ENCODE measurements around the gene KYNU.
A peak's percentile ranks its signal among the peaks of the same experiment; 100 is the strongest.
"Not testable (repeated sequence)": the region's sequence is repeated elsewhere in the genome, so short reads cannot be mapped to it uniquely, and the experiment has no call there.

Gene KYNU

DNA sequence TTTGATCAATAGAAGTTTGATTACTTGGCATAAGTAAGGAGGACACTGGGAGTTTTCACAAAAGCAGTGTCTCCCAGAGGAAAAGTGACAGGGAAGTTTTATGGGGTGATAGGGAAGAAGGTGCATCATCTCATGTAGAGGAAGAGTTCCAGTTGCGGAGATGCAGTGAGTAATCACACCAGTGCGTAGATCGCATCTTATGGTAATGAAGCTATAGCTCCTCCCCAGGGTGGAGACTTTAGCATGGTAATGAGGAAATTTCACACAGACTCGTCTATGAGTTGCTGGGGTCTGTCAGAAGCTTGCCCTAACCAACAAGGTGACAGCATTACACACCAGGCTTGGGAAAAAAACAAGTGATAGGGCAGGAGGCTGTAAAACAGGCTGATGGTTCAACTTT, 49.0 kb downstream of the KYNU start:
- no peak for DNase-seq

- peak; percentile 9 for DNase-seq
Observed at GRCh38 chr2:142930835-142931398, 53.5 kb downstream of the KYNU start.

GRCh38 chr2:142933916-142934315, 56.5 kb downstream of the KYNU start:
- no peak for DNase-seq

DNA sequence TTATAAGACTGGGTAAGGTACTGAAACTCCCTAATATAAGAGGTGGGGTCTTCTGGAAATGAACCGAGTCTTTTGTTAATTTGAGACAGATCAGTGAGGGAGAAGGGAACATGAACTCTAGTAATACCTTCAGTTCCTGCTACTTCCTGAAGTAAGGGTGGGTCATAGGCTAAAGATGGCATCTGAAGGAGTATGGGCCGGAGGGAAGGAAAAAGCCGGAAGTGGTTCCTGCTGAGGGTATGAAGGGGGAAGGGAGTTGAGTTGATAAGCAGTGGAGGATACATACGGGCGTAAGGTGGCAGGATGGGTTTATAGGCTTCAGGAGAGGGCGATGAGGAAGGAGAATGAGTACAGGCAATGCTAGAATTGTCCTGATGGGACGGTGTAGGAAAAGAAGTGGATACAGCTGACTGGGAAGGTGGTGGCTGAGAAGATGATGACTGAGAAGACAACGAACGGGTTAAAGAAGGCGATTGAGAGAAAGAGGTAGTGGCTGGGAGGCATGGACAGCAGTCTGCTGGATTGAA, 58.2 kb downstream of the KYNU start:
- no peak for DNase-seq

DNA sequence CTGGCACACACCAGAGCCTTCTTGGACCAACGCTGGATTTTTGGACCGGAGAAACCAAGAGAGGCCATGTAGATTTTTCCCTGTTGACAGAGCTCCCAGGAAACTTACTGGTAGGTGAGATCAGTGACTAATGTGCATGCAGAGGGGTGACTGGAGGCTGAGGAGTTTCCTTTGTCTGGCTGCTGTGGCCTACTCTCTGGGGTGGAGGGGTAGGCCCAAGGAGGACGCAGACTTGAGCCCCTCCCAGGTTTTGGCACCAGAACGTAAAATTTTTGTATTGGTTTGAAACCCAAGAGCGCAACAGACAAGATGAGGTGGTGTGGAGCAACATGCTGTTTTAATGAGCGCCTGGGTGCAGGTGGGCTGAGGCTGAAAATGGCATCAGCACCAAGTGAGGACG, 59.2 kb downstream of the KYNU start:
- no peak for DNase-seq

- DNase-seq, result no peak
Observed at GRCh38 chr2:142937347-142937746, 59.9 kb downstream of the KYNU start.

DNA sequence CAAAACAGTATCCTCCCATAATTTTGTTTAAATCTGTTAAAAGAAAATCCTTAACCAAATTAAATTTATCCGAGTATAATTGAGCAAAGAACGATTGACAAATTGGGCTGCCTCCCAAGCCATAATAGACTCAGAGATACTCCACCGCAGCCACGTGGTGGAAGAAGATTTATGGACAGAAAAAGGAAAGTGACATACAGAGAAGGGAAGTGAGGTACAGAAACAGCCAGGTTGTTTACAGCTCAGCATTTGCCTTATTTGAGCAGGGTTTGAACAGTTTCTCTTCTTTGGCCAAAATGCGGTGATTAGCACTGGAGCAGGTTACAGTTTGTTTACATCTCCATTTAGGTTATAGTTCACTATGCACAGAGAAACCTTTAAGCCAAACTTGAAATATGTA, 60.8 kb downstream of the KYNU start:
- no peak for DNase-seq

GRCh38 chr2:142940606-142941223, 63.3 kb downstream of the KYNU start:
- DNase-seq, result no peak

GRCh38 chr2:142942690-142943089, 65.2 kb downstream of the KYNU start:
- no peak for DNase-seq

DNA sequence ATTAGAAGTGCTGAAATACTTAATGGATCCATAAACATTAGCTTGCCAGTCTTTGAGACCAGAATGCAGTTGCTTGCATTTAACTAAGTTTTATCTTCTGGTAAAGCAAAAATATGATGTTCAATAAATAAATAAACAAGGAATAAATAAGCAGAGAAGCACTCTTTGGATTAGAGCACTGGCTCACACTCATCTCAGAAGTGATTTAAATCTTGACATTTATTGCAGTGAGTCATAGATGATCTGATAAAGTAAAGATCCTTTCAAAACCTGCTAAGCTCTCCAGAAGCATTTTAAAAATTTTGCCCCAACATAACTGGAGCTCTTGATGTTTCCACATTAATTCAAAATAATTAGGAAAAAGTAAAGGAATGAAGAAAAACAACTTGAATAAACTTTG, 66.8 kb downstream of the KYNU start:
- DNase-seq, result no peak

GRCh38 chr2:142944721-142945120, 67.3 kb downstream of the KYNU start:
- DNase-seq, result no peak

DNA sequence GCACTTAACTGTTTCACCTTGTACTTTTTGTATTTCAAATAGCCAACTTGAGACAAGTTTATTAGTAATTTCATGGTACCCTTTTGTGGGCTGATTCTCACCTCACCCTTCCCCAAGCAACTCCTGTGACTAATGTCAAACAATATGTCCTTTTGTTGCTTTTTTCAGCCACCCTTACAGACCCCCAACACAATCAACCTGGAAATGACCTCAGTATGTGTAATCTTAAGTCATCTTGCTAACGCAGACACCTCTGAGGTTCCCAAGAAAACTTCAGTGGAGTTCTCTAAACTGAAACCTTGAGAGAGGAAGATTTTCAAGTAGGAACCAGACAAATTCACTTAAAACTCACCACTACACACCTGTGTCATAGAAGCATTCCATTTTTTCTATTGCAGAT, 69.5 kb downstream of the KYNU start:
- DNase-seq, result no peak

GRCh38 chr2:142948723-142949122, 71.3 kb downstream of the KYNU start:
- not testable (repeated sequence) for DNase-seq

DNA sequence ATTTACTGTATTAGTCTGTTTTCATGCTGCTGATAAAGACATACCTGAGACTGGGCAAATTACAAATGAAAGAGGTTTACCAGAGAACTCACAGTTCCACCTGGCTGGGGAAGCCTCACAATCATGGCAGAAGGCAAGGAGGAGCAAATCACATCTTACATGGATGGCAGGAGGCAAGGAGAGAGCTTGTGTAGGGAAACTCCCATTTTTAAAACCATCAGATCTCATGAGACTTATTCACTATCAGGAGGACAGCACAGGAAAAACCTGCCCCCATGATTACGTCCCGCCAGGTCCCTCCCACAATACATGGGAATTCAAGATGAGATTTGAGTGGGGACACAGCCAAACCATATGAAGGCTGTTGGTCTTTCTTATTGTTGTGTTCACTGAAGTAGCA, 72.9 kb downstream of the KYNU start:
- DNase-seq, result not testable (repeated sequence)

GRCh38 chr2:142951190-142952007, 73.9 kb downstream of the KYNU start:
- DNase-seq, result no peak

DNA sequence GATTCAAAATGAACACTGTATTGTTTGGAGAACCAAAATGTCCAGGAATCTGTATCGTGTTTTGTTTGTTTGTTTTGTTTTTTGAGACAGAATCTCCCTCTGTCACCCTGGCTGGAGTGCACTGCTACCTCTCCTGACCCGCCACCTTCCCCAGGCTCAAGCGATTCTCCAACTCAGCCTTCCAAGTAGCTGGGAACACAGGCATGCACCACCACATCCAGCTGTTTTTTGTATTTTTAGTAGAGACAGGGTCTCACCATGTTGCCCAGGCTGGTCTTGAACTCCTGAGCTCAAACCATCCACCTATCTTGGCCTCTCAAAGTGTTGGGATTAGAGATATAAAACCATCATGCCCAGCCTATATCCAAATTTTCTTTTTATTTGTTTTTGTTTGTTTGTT, 74.6 kb downstream of the KYNU start:
- DNase-seq, result no peak

DNA sequence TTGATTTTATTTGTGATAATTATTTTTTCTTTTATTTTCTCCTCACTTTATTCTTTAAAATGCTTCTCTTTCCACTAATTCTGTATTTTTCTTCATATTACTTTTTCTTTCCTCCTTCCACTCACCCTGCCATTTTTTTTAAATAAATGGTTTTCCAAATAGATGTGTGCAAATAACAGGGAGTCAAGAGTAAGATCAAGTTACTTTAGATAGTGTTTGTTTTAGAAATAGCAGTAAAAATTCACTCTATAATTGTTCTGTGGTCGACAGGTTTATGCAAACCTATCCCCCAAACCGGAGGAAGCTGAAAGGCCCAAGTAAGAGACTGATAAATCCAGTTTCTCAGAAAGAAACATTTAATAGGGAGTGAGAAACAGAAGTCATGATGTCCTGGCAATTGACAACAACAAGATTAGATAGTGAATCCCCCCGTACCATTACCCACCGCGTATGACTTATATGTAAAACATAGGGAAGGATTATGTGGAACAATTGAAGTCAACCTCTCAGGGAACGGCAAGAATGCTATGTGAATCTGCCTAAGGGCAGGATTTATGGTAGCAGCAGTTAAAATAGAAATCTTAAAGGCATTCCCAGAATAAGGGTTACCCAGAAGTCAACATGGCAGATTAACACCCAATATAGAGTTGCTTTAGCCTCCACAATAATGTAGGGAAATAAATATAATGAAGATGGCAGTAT, 75.5 kb downstream of the KYNU start:
- no peak for DNase-seq

GRCh38 chr2:142954493-142954892, 77.0 kb downstream of the KYNU start:
- DNase-seq, result no peak

DNA sequence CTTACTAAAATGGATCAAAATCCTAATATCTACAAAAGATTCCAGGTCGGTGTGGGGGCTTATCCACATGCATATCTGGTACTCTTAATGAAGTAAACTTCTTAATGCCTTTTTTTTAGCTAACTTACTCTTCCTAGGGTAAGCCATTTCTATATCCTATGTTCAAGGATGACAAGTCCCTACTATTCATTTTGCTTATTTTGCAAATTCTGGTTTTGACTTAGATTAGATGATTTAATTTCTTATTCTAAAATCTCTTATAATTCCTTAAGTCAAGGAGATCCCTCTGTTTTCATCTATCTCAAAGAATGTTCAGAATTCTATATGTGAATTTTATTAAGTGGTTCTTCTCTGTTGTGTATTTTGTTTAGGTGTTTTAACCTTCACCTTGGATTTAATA, 79.7 kb downstream of the KYNU start:
- no peak for DNase-seq

DNA sequence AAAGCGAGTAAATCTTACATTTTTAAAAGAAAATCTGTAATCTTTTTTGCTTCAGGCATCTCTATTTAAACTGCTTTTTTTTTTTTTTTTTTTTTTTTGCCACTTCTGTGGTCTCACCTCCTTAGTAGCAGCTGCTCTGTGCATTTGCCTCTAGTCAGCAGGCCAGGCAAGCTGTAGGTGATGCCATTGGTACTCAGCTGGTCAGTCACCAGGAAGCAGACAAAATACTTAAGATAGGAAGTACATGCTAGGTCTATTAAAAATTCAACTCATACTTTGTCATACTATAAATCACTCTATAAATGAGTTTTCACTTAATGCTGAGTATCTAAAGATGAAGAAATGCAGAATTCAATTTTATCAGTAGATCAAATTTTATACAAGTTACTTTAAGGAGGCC, 83.7 kb downstream of the KYNU start:
- no peak for DNase-seq

GRCh38 chr2:142965443-142965842, 88.0 kb downstream of the KYNU start:
- DNase-seq, result no peak

- no peak for DNase-seq
Observed at GRCh38 chr2:142966284-142966683, 88.8 kb downstream of the KYNU start.

DNA sequence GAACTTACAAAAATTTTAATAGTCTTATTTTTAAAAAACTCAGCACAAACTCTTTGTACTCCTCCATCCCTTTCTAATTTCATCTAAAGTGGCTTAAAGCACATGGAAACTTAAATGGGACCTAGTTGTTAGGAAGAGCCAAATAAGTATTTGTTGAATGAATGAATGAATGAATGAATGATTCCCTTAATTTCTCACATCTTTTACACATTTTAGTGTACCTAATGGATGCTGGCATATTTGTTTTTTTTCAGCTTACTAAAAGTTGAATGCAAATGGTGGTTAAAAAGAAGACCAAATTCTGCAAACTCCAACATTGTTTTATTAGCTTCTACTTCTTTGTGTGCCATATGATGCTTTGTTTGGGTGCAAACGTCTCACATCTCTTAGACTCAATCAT, 89.6 kb downstream of the KYNU start:
- no peak for DNase-seq

Data from NCI-H2029 (cell line).